HUES64 (cell line): ENCODE measurements around the gene DBR1.

Experiments used
- H3K27ac ChIP-seq: 2 replicates; pipeline ENCODE4 v1.7.0; 2013; ENCODE audit warnings: low read depth, low read length, inconsistent platforms
- H3K27me3 ChIP-seq: 2 replicates; pipeline ENCODE4 v1.6.1; 2013; ENCODE audit warnings: mild to moderate bottlenecking, low read length; ENCODE audit not compliant: insufficient read depth
- H3K36me3 ChIP-seq: 2 replicates; pipeline ENCODE4 v1.6.1; 2013; ENCODE audit warnings: mild to moderate bottlenecking, low read length; ENCODE audit not compliant: insufficient read depth
- H3K4me1 ChIP-seq: 2 replicates; pipeline ENCODE4 v1.6.1; 2013; ENCODE audit warnings: mild to moderate bottlenecking, low read length, moderate library complexity; ENCODE audit not compliant: insufficient read depth
- H3K4me3 ChIP-seq: 2 replicates; pipeline ENCODE4 v1.5.1; 2013; ENCODE audit warnings: mild to moderate bottlenecking, low read length, moderate library complexity
- H3K9ac ChIP-seq: 2 replicates; pipeline ENCODE4 v1.6.1; 2013; ENCODE audit warnings: mild to moderate bottlenecking, low read depth, low read length
- H3K9me3 ChIP-seq: 2 replicates; pipeline ENCODE4 v1.6.1; 2013; ENCODE audit warnings: low read depth, low read length; ENCODE audit not compliant: insufficient read depth
- WGBS: fragments of 150-250, 120-280 bp; methylation state at CpG from one replicate; pipeline ENCODE4 v1.1.7; 2013; ENCODE audit warnings: missing lambda C conversion rate; 5-methylcytosine and 5-hydroxymethylcytosine counted together

Gene DBR1

GRCh38 chr3:138202945-138203701, 28.4 kb upstream of the DBR1 start:
- Histone ChIP-seq H3K27me3 (no peaks in the 10 kb centered on the region), H3K9ac (no peak overlapping the region), H3K4me1 (0 out of 2 replicates have a peak, but pooled peaks cover 3% of the 10 kb centered on the region), H3K27ac (no peak overlapping the region), H3K9me3 (no peaks in the 10 kb centered on the region), H3K36me3 (no peaks in the 10 kb centered on the region), H3K4me3 (no peak overlapping the region)
- WGBS = 74% methylated on average over 3 of the region's 3 CpGs

DNA sequence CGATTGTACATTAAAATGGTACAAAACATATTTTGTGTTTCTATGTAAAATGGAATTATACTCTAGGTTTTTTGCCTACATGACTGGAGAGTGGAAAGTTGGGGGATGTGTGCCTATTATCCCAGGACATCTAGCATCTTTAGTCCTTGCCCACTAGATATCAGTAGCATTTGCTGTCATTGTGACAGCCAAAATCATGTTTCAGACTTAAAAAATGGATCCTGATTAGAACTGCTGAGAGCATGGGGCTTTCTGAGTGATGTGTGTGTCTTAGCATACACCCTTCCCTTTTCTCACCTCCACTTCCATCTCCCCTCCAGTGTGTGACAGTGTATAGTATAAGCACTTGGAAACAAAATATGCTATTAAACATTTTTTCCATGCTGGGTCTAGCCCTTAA, 25.7 kb upstream of the DBR1 start:
- 0 out of 2 replicates have a peak, but pooled peaks cover 3% of the 10 kb centered on the region for H3K4me1 ChIP-seq
- 83% methylated on average over 1 of the region's 1 CpG for WGBS
- H3K36me3 ChIP-seq = peaks cover 4% of the 10 kb centered on the region; the same call in 1 of the 2 replicates
- no peak overlapping the region for H3K4me3 ChIP-seq
- H3K9ac ChIP-seq = no peak overlapping the region
- H3K27me3 ChIP-seq = no peaks in the 10 kb centered on the region
- no peaks in the 10 kb centered on the region for H3K9me3 ChIP-seq
- H3K27ac ChIP-seq = no peak overlapping the region

DNA sequence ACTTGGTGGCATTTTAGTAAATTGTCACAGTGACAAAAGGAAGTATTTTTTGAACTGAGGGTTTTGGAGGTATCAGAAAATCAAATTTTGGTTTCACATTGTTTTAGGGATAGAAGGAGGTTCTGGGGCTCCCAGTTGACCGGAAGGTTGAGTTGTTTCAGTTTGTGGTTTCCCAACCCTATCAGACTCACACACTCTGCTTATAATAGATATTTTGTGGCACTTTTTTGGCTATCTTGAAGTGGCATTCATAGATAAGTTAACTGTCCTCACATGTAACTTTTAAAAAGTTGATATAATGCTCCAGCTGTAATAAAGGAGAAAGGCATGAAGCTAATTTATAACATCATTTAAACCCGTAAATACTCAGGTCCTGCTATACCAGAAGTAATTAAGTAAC, 25.1 kb upstream of the DBR1 start:
- 100% methylated on average over 1 of the region's 2 CpGs for WGBS
- 0 out of 2 replicates have a peak, but pooled peaks cover 3% of the 10 kb centered on the region for H3K4me1 ChIP-seq
- no peaks in the 10 kb centered on the region for H3K9me3 ChIP-seq
- H3K4me3 ChIP-seq = no peak overlapping the region
- H3K9ac ChIP-seq = no peak overlapping the region
- H3K27ac ChIP-seq = no peak overlapping the region
- peaks cover 7% of the 10 kb centered on the region; the same call in 1 of the 2 replicates for H3K36me3 ChIP-seq
- H3K27me3 ChIP-seq = no peaks in the 10 kb centered on the region

DNA sequence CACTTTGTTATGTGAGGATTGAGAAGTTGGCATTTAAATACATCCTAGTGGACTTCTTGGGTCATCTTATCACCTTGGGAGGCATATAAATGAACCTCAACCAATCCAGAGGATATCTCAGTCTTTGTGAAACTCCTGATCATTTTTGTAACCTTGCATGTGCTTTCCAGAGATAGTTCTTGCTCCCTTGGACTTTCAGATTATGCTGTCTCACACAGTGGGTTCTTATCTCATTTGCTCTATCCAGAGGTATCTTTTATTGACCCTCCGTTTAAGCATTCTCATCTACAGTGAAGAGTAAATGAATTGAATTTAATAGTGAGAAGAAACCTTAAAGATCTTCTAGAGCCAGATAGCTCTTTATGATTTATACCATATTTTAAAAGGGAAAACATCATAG, 22.8 kb upstream of the DBR1 start:
- H3K36me3 ChIP-seq = peaks cover 8% of the 10 kb centered on the region; the same call in 1 of the 2 replicates
- no peaks in the 10 kb centered on the region for H3K4me1 ChIP-seq
- no CpG with 5 or more reads among the region's 1 CpG for WGBS
- H3K9me3 ChIP-seq = no peaks in the 10 kb centered on the region
- H3K9ac ChIP-seq = no peak overlapping the region
- H3K27ac ChIP-seq = no peak overlapping the region
- no peaks in the 10 kb centered on the region for H3K27me3 ChIP-seq
- no peak overlapping the region for H3K4me3 ChIP-seq

DNA sequence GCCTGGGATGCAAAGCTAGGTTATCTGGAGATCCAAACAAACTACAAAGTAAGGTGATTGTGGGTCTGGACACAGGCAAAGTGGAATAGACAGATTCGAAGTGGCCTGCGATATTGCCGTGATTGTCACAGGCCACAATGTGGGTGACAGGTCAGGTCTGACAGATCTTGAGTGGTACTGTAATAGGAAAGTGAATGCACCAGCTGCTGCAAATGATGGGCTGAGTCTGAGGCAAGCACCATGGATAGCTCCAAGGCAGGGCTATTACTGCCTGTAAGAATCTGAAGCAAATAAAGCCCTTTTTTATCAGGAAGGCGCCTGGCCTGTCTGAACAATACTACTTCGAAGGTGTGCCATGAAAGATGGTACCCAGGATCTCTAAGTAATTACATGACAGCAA, 22.3 kb upstream of the DBR1 start:
- WGBS = 90% methylated on average over 5 of the region's 5 CpGs
- no peak overlapping the region for H3K9ac ChIP-seq
- H3K36me3 ChIP-seq = peaks cover 10% of the 10 kb centered on the region
- no peaks in the 10 kb centered on the region for H3K27me3 ChIP-seq
- no peak overlapping the region for H3K4me3 ChIP-seq
- no peak overlapping the region for H3K27ac ChIP-seq
- H3K9me3 ChIP-seq = no peaks in the 10 kb centered on the region
- no peaks in the 10 kb centered on the region for H3K4me1 ChIP-seq

DNA sequence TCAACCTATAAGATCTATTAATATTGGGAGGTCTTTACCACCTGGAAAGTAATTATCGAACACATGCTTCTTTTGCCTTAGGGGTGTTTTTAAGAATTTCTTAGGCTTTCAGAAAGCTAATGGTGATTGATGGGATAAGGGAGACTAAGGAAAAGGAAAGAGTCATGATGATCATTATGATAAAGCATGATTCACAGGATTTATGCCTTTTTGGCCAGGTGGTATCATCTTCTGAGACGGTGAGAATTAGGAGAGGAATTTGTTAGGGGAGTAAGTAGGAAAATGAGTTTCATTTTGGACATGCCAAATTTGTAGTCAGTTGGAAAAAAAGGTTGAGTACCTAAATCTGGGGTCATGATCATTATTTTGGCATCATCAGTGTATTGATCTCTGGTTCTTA, 21.3 kb upstream of the DBR1 start:
- no peaks in the 10 kb centered on the region for H3K9me3 ChIP-seq
- H3K4me3 ChIP-seq = no peak overlapping the region
- H3K9ac ChIP-seq = no peak overlapping the region
- H3K27ac ChIP-seq = no peak overlapping the region
- H3K27me3 ChIP-seq = no peaks in the 10 kb centered on the region
- 93% methylated on average over 2 of the region's 2 CpGs for WGBS
- H3K4me1 ChIP-seq = no peaks in the 10 kb centered on the region
- H3K36me3 ChIP-seq = peaks cover 21% of the 10 kb centered on the region

- Histone ChIP-seq H3K9ac (no peak overlapping the region), H3K9me3 (no peaks in the 10 kb centered on the region), H3K36me3 (peaks cover 26% of the 10 kb centered on the region), H3K27ac (no peak overlapping the region), H3K27me3 (no peaks in the 10 kb centered on the region), H3K4me3 (no peak overlapping the region), H3K4me1 (no peaks in the 10 kb centered on the region)
- WGBS = 100% methylated on average over 2 of the region's 2 CpGs
Observed at GRCh38 chr3:138195481-138195880, 20.8 kb upstream of the DBR1 start.

DNA sequence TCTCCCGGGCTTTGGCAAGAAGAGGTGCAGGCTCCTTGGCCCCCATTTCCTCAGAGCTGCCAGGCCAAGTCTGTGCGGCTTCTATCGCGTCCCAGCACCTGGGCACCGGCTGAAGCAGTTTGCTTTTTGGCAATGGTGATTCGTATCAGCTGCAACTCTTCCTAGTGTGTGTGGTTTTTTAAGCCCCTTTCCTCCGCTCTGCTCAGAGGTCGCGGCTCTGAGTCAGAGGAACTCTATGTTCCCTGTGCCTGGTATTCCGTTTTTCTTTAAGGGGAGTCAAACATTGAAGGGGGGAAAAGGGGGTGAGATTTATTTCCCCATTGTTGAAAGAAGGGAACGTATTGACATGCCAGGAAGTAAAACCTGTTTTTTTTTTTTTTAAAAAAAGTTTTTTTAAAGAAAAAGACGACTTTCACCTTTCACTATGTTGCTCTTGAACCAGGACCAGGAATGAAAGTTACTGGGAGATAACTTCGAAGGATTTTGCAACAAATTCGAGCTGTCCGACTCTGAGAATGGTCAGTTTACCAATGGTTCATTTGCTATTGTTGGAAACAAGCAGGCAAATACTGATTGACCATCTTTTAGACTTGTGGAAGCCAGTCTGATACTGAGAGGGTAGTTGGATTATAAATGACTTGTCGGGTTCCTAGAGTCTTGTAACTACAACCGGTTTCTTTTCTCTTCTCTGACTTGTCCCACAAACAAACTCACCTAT, 13.5 kb upstream of the DBR1 start:
- peak overlapping the region; percentile 70 for H3K4me3 ChIP-seq
- H3K27me3 ChIP-seq = peaks cover 20% of the 10 kb centered on the region; the same call in 1 of the 2 replicates
- peaks cover 28% of the 10 kb centered on the region for H3K36me3 ChIP-seq
- peak overlapping the region; percentile 91 for H3K27ac ChIP-seq
- WGBS = 13% methylated on average over 17 of the region's 17 CpGs
- peak overlapping the region; percentile 90 for H3K9ac ChIP-seq
- peaks cover 16% of the 10 kb centered on the region for H3K4me1 ChIP-seq
- H3K9me3 ChIP-seq = no peaks in the 10 kb centered on the region

- Histone ChIP-seq H3K9me3 (no peaks in the 10 kb centered on the region), H3K27ac (peak within 1 kb of the TSS; percentile 91), H3K4me1 (peaks cover 16% of the 10 kb centered on the region), H3K9ac (peak within 1 kb of the TSS; percentile 90), H3K4me3 (peak within 1 kb of the TSS; percentile 70), H3K36me3 (peaks cover 26% of the 10 kb centered on the region), H3K27me3 (peaks cover 20% of the 10 kb centered on the region; the same call in 1 of the 2 replicates)
- under 1% methylated on average over 59 of the region's 59 CpGs for WGBS
Observed at GRCh38 chr3:138187296-138188012, 12.7 kb upstream of the DBR1 start, which contains the start of gene ARMC8. Gene ARMC8, plus strand, starts transcription at chr3:138187301. Its CDS starts 254 bp downstream, at chr3:138187555.

GRCh38 chr3:138186803-138187295, 12.1 kb upstream of the DBR1 start:
- peaks cover 16% of the 10 kb centered on the region for H3K4me1 ChIP-seq
- H3K27me3 ChIP-seq = peaks cover 20% of the 10 kb centered on the region; the same call in 1 of the 2 replicates
- WGBS = under 1% methylated on average over 22 of the region's 25 CpGs
- H3K27ac ChIP-seq = peak overlapping the region; percentile 91
- peak overlapping the region; percentile 90 for H3K9ac ChIP-seq
- no peaks in the 10 kb centered on the region for H3K9me3 ChIP-seq
- H3K36me3 ChIP-seq = peaks cover 22% of the 10 kb centered on the region
- H3K4me3 ChIP-seq = peak overlapping the region; percentile 70
